GM18519 (cell line): ENCODE data around the gene INPP5A.

Experiments used
- ATAC-seq: cut with Tn5 transposase; IDR thresholded peaks from one replicate; pipeline ENCODE4 v1.9.1; 2021; ENCODE audit warnings: mild to moderate bottlenecking, moderate library complexity; ENCODE audit not compliant: unreplicated experiment, low FRiP score

Gene INPP5A

GRCh38 chr10:132710746-132711612, 173.4 kb downstream of the INPP5A start:
- ATAC-seq: no peak

DNA sequence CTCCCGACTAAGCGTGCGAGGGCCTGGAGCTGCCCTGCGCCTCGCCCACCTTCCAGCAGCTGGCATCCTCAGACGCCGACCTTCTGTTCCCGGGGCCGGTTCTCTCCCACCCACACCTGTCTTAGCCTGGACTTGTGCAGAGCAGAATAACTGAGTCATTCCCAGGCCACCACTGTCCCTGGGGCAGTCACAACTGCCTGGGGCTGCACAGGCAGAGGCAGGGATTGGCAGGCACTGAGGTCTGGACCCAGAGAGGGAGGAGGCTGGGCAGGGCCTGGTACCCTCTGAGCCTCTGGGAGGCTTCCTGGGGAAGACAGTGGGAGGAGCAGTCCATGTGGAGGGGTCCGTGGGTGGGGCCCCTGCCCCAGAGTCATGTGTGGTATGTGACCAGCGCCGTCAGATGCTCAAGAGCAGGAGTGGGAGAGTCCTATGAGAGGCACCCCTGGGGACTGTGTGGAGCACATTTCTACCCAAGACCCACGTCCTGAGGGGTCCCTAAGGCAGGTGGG, 174.1 kb downstream of the INPP5A start:
- ATAC-seq: no peak

GRCh38 chr10:132712291-132712690, 174.7 kb downstream of the INPP5A start:
- ATAC-seq: no peak

- no peak for ATAC-seq
Measured at GRCh38 chr10:132712743-132713142, 175.2 kb downstream of the INPP5A start.

GRCh38 chr10:132713421-132714095, 176.0 kb downstream of the INPP5A start:
- ATAC-seq: no peak

DNA sequence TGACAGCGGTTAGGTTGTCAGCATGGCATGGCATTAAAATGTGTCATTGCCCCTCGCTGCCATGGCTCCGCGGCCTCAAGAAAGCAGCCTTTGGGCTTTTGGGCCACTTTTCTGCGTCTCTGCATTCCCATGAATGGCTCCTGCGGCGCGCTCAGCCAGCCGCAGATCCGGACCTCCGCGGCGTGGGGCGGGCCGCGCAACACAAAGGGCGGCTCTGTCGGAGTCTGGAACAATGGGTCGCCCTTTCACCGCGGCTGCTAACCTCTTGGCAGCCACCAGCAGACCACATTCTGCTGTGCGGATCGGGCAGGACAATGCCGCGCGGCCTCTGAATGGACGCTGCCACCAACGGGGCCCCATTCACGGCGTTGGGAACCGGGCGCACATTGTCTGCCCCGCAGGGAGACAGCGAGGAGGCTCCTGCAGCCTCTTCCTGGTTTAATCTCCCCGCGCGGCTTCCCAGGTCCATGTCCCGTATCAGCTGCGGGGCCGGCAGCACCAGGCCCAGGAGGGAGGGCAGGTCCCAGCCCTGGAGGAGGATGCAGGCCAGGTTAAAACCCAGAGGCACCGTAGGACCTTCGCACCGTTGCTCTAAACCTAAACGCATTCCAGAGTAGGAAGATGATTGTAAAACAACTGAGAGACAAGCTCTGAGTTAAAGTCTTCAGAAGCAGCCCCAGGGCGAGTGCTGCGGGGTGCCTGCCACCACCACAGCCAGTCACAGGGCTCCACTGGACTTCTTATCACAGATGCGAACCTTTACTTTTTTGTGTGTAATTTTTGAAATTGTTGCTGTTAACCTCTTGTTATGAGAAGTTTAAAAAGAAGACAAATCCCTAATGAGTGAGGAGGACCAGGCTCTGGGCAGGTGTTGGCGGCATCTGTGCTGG, 176.8 kb downstream of the INPP5A start:
- ATAC-seq: no peak

- ATAC-seq: no peak
Measured at GRCh38 chr10:132714986-132715775, 177.6 kb downstream of the INPP5A start.

- ATAC-seq: no peak
Measured at GRCh38 chr10:132715776-132716680, 178.4 kb downstream of the INPP5A start.

DNA sequence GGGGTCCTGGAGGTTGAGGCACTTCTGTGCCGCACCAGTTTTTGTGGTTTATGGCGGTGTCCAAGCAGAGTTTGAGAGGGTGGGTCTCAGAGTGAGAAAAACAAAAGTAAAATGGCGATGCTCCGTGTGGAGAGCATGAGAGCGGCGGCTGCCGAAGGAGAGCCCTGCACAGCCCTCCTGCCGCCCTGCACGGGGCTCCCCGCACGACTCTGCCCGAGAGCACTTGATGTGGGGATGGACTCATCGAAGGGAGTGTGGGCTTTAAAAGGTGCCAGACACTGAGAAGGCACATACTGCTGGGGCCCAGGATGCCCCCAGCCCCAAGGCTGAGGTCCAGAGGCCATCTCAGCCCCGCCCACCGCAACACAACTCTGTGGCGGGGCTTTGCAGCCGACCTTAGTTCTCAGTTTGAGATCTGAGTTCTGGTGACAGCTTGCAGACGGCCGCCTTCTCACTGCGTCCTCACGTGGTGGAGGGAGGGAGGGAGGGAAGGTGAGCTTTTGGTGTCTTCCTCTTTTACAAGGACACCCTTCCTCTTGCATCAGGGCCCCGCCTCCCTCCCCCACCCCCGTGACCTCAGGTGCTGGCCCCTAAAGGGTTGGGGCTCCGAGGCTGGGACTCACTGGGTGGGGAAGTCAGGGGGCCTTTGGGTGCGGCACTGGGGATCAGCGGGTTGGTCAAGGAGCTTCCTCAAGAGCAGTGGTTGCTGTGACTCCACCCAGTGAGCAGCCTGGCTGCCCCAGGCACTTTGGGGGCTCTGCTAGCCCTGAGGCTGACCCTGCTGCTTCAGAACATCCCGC, 179.3 kb downstream of the INPP5A start:
- ATAC-seq: no peak

GRCh38 chr10:132721725-132722124, 184.1 kb downstream of the INPP5A start:
- no peak for ATAC-seq

DNA sequence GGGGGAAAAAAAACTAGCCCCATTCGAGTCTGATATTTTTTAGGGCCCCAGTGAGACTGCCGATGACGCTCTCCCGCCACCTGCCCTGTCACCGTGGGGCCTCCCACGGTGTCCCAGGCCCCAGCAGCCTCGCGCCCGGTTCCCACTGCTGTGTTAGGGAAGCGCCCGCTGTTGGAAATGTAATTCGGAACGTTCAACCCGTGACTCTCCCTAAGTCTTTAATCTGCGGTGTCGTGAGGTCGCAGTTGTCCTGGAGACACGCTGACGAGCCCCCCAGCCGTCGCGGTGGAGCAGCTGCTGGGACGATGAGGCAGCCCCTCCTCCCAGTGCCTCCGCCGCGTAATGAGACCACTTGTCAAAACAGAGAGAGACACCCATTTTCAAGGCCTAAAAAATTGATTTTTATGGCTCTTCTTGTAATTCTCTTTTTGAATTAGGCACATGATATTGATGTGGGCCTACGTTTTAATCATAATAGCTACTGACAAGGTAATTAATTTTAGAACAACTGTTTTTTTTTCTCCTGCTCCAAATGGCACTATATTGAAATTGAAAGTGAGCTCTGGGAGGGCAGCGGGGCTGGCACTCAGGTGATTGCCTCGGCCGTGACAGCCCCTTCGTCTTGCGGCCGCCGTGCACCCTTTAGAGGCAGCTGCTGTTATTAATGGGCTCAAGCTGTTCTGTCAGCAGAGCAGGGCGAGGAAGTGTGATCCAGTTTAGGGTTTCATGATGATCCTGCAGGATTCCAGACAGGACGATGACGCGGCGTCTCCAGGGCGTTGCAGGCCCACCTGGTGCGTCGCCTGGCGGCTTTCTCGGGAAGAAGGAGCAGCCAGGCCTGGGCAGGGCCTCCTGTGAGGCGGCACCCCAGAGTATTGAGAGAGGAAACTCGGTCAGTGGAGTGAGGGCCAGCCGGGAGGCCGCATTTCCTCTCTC, 185.1 kb downstream of the INPP5A start:
- no peak for ATAC-seq

DNA sequence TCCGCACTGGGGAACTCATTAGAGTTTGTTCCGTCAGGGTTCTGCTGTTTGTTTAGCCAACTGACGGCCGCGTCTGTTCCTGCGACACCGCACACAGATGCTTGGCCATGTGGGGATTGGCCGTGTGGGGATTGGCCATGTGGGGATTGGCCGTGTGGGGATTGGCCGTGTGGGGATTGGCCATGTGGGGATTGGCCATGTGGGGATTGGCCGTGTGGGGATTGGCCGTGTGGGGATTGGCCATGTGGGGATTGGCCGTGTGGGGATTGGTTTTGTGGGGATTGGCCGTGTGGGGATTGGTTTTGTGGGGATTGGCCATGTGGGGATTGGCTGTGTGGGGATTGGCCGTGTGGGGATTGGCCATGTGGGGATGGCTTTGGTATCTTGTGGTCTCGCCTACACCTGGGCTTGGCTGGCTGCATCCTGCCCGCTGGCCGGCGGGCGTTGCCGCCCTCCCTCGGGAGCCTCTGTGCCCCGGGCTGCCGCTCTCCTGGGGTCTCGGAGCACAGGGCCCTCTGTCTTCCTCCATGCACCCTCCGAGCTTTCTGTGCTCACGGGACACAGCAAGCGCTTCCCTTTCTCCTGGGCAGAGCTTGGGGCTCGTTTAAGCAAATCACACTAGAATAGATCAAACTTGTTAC, 185.9 kb downstream of the INPP5A start:
- no peak for ATAC-seq

DNA sequence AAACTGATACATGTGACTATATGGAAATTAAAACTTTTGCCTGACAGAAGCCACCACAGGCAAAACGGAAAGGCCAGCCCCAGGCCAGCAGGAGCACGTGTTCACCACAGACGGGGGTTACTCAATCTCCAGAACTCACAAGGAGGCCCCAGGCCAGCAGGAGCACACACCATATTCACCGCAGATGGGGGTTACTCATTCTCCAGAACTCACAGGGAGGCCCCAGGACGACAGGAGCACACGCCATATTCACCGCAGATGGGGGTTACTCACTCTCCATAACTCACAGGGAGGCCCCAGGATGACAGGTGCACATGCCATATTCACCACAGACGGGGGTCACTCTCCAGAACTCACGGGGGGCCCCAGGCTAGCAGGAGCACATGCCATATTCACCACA, 186.9 kb downstream of the INPP5A start:
- ATAC-seq: no peak

GRCh38 chr10:132725202-132725601, 187.6 kb downstream of the INPP5A start:
- no peak for ATAC-seq

GRCh38 chr10:132726194-132726593, 188.6 kb downstream of the INPP5A start:
- no peak for ATAC-seq

- no peak for ATAC-seq
Measured at GRCh38 chr10:132726951-132727350, 189.4 kb downstream of the INPP5A start.

- no peak for ATAC-seq
Measured at GRCh38 chr10:132727411-132727810, 189.8 kb downstream of the INPP5A start.
